ENCODE data around the gene HECTD4.
"Not testable (repeated sequence)": the region's sequence is repeated elsewhere in the genome, so short reads cannot be mapped to it uniquely, and the experiment has no call there.

Gene HECTD4

DNA sequence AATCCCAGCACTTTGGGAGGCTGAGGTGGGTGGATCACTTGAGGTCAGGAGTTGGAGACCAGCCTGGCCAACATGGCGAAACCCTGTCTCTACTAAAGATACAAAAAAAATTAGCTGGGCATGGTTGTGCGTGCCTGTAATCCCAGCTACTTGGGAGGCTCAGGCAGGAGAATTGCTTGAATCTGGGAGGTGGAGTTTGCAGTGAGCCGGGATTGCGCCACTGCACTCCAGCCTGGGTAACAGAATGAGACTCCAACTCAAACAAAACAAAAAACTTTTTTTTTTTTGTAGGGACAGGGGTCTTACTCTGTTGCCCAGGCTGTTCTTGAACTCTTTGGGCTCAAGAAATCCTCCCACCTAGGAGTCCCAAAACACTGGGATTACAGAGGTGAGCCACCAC, 33.2 kb upstream of the HECTD4 start:
- not testable (repeated sequence) for H3K9me3 Mint-ChIP-seq; H3K4me3 Mint-ChIP-seq; H3K27me3 Mint-ChIP-seq (ENCODE audit: low read depth)

GRCh38 chr12:112413855-112414625, 31.8 kb upstream of the HECTD4 start:
- H3K9me3 Mint-ChIP-seq, result no peaks in the 10 kb centered on the region
- peaks cover 10% of the 10 kb centered on the region for H3K4me1 Mint-ChIP-seq (ENCODE audit: low read depth)
- H3K27ac Mint-ChIP-seq, result no peak overlapping the region
- no peaks in the 10 kb centered on the region for H3K27me3 Mint-ChIP-seq (ENCODE audit: low read depth)
- H3K36me3 Mint-ChIP-seq (ENCODE audit: low read depth), result peaks cover 4% of the 10 kb centered on the region
- H3K4me3 Mint-ChIP-seq, result no peak overlapping the region

More for the DNA sequence above, 33.2 kb upstream of the HECTD4 start:
- Mint-ChIP-seq H3K4me1 (ENCODE audit: low read depth) (peaks cover 16% of the 10 kb centered on the region), H3K27ac (peak overlapping the region; percentile 41)
- not testable (repeated sequence) for H3K36me3 Mint-ChIP-seq (ENCODE audit: low read depth)

GRCh38 chr12:112409906-112410244, 27.6 kb upstream of the HECTD4 start:
- no peak overlapping the region for H3K27ac Mint-ChIP-seq
- H3K4me3 Mint-ChIP-seq, result peak overlapping the region; percentile 99
- no peaks in the 10 kb centered on the region for H3K27me3 Mint-ChIP-seq (ENCODE audit: low read depth)
- peaks cover 27% of the 10 kb centered on the region for H3K4me1 Mint-ChIP-seq (ENCODE audit: low read depth)
- H3K9me3 Mint-ChIP-seq, result no peaks in the 10 kb centered on the region
- H3K36me3 Mint-ChIP-seq (ENCODE audit: low read depth), result peaks cover 41% of the 10 kb centered on the region

DNA sequence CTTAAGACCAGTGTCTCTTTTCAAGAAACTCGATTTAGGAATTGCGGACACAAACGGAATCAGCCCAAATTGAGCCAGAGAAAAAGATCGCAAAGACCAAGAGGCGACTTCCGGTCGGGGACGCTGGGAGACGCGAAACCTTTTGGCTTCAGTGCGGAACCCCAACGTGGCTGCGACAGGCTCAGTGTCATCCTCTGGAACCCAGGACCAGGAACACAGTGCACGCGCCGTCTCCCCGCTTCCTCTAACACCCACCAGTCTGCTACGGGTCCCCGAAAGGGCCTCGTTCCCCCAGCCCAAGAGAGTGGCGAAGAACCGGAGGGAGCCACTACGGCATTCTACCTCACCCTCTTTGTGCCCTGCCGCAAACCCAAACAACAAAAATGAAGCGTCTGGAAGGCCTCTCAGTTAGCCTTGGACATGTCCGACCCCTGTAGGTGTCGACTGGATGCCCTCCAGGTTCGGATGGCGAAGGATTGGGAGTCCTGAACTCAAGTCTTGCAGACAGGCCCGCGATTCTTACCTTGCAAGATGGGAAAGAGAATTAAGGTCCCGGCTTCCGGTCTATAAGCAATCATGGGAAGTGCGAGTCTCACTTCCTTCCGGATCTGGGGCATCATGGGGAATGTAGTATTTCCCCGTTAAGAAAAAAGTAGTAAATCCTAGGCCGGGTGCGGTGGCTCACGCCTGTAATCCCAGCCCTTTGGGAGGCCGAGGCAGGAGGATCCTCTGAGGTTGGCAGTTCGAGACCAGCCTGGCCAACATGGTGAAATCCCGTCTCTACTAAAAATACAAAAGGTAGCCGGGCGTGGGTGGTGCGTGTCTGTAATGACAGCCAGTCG, 27.1 kb upstream of the HECTD4 start, which contains the start of gene RPL6:
Gene RPL6, minus strand, starts transcription at position 542 of the 842 bp plus-strand sequence. CDS start 949 bp downstream, outside the sequence.
- H3K4me1 Mint-ChIP-seq (ENCODE audit: low read depth), result peaks cover 26% of the 10 kb centered on the region
- peak within 1 kb of the TSS; percentile 99 for H3K4me3 Mint-ChIP-seq
- peaks cover 45% of the 10 kb centered on the region for H3K36me3 Mint-ChIP-seq (ENCODE audit: low read depth)
- no peaks in the 10 kb centered on the region for H3K9me3 Mint-ChIP-seq
- no peaks in the 10 kb centered on the region for H3K27me3 Mint-ChIP-seq (ENCODE audit: low read depth)
- H3K27ac Mint-ChIP-seq, result peak within 1 kb of the TSS; percentile 99

DNA sequence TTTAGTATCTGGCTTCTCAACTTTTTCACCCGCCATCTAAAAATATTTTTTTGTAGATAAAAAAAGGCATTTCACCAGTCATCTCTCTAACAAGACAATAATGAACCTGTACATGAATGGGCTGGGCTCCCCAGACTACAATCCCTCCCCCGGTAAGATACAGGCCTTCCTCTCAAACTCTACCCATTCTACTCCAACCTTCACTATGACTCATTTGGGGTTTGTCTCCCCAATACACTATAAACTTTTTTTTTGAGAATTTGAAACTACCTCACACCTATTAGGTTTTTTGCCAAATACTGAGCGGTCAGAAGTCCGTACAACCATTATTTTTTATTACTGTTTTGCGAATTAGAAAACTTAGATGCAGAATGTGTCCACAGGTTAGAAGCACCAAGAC, 26.4 kb upstream of the HECTD4 start:
- H3K27ac Mint-ChIP-seq, result peak overlapping the region; percentile 99
- no peaks in the 10 kb centered on the region for H3K9me3 Mint-ChIP-seq
- H3K27me3 Mint-ChIP-seq (ENCODE audit: low read depth), result no peaks in the 10 kb centered on the region
- H3K36me3 Mint-ChIP-seq (ENCODE audit: low read depth), result peaks cover 45% of the 10 kb centered on the region
- peak overlapping the region; percentile 99 for H3K4me3 Mint-ChIP-seq
- H3K4me1 Mint-ChIP-seq (ENCODE audit: low read depth), result peaks cover 26% of the 10 kb centered on the region

- Mint-ChIP-seq H3K4me1 (ENCODE audit: low read depth) (peaks cover 26% of the 10 kb centered on the region), H3K27ac (peak overlapping the region; percentile 17), H3K36me3 (ENCODE audit: low read depth) (peaks cover 45% of the 10 kb centered on the region), H3K4me3 (peak overlapping the region; percentile 99)
- not testable (repeated sequence) for H3K9me3 Mint-ChIP-seq; H3K27me3 Mint-ChIP-seq (ENCODE audit: low read depth)
Observed at GRCh38 chr12:112407683-112408082, 25.5 kb upstream of the HECTD4 start.

GRCh38 chr12:112406519-112407488, 24.6 kb upstream of the HECTD4 start:
- H3K36me3 Mint-ChIP-seq (ENCODE audit: low read depth), result peaks cover 45% of the 10 kb centered on the region

DNA sequence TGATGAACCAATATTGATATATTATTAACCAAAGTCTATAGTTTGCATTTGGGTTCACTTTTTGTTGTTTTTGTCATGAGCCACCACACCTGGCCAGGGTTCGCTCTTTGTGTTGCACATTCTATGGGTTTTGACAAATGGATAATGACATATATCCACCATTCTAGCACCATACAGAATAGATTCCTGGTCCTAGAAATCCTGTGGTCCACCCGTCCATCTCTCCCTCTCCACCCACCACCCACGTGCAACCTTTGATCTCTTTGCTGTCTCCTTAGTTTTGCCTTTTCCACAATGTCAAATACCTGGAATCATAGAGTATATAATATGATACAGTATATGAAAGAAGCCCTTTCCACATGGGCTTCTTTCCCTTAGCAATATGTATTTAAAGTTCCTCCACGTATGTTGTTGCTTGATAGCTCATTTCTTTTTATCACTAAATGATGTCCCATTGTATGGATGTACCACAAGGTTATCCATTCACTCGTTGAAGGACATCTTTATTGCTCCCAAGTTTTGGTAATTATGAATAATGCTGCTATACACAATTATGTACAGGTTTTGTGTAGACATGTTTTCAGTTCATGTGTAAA, 19.8 kb upstream of the HECTD4 start:
- H3K27ac Mint-ChIP-seq, result no peak overlapping the region
- H3K27me3 Mint-ChIP-seq (ENCODE audit: low read depth), result peaks cover under 1% of the 10 kb centered on the region
- H3K9me3 Mint-ChIP-seq, result no peaks in the 10 kb centered on the region
- H3K36me3 Mint-ChIP-seq (ENCODE audit: low read depth), result peaks cover 22% of the 10 kb centered on the region
- H3K4me3 Mint-ChIP-seq, result no peak overlapping the region
- H3K4me1 Mint-ChIP-seq (ENCODE audit: low read depth), result peaks cover 1% of the 10 kb centered on the region

More at GRCh38 chr12:112406519-112407488, 24.6 kb upstream of the HECTD4 start:
- Mint-ChIP-seq H3K4me3 (peak overlapping the region; percentile 99), H3K4me1 (ENCODE audit: low read depth) (peaks cover 26% of the 10 kb centered on the region), H3K27me3 (ENCODE audit: low read depth) (no peaks in the 10 kb centered on the region), H3K9me3 (no peaks in the 10 kb centered on the region), H3K27ac (no peak overlapping the region)

GRCh38 chr12:112401054-112401453, 18.8 kb upstream of the HECTD4 start:
- H3K4me1 Mint-ChIP-seq (ENCODE audit: low read depth), result no peaks in the 10 kb centered on the region
- H3K36me3 Mint-ChIP-seq (ENCODE audit: low read depth), result peaks cover 16% of the 10 kb centered on the region
- H3K27me3 Mint-ChIP-seq (ENCODE audit: low read depth), result peaks cover 5% of the 10 kb centered on the region
- no peak overlapping the region for H3K4me3 Mint-ChIP-seq
- H3K9me3 Mint-ChIP-seq, result no peaks in the 10 kb centered on the region
- H3K27ac Mint-ChIP-seq, result no peak overlapping the region

- Mint-ChIP-seq H3K9me3 (no peaks in the 10 kb centered on the region), H3K27ac (no peak overlapping the region), H3K4me1 (ENCODE audit: low read depth) (no peaks in the 10 kb centered on the region), H3K27me3 (ENCODE audit: low read depth) (peaks cover 27% of the 10 kb centered on the region), H3K4me3 (no peak overlapping the region), H3K36me3 (ENCODE audit: low read depth) (no peaks in the 10 kb centered on the region)
Observed at GRCh38 chr12:112393328-112393727, 11.1 kb upstream of the HECTD4 start.

- peaks cover 24% of the 10 kb centered on the region for H3K27me3 Mint-ChIP-seq (ENCODE audit: low read depth)
- H3K4me3 Mint-ChIP-seq; H3K36me3 Mint-ChIP-seq (ENCODE audit: low read depth); H3K27ac Mint-ChIP-seq; H3K9me3 Mint-ChIP-seq; H3K4me1 Mint-ChIP-seq (ENCODE audit: low read depth): not testable (repeated sequence)
Observed at GRCh38 chr12:112389922-112390654, 7.9 kb upstream of the HECTD4 start.

GRCh38 chr12:112389228-112389627, 7.0 kb upstream of the HECTD4 start:
- no peaks in the 10 kb centered on the region for H3K9me3 Mint-ChIP-seq
- peaks cover 22% of the 10 kb centered on the region for H3K27me3 Mint-ChIP-seq (ENCODE audit: low read depth)
- no peak overlapping the region for H3K27ac Mint-ChIP-seq
- H3K36me3 Mint-ChIP-seq (ENCODE audit: low read depth), result no peaks in the 10 kb centered on the region
- peaks cover 7% of the 10 kb centered on the region for H3K4me1 Mint-ChIP-seq (ENCODE audit: low read depth)
- no peak overlapping the region for H3K4me3 Mint-ChIP-seq

GRCh38 chr12:112386726-112387125, 4.5 kb upstream of the HECTD4 start:
- Mint-ChIP-seq H3K4me3 (no peak overlapping the region), H3K36me3 (ENCODE audit: low read depth) (no peaks in the 10 kb centered on the region), H3K27me3 (ENCODE audit: low read depth) (peaks cover 18% of the 10 kb centered on the region), H3K9me3 (no peaks in the 10 kb centered on the region), H3K27ac (no peak overlapping the region), H3K4me1 (ENCODE audit: low read depth) (peaks cover 9% of the 10 kb centered on the region)

Measured in T-helper 1 cell treated with Interleukin-12 subunit alpha and Interleukin-12 subunit beta and Interleukin-4 antibody, amounts not matched to agents 30 μg/mL and 1 μg/mL, for 36 hours (primary cell).